GM23338 (cell line): ENCODE data around the gene NEK6. TPM values are rescaled to one million over a fixed set of nuclear protein-coding genes. Genes with fewer than 3 reads are reported as not detected.

Experiments used
- ATAC-seq: fragments of 200-7000 bp; cut with Tn5 transposase; 3 replicates; pipeline ENCODE4 v1.9.1; 2020
- DNase-seq: peaks from one replicate; pipeline ENCODE4 v3.0.0-alpha.2; 2015; ENCODE audit warnings: low spot score
- H2AFZ ChIP-seq: fragments of 200-600 bp; sonication (generic); 2 replicates; pipeline ENCODE4 v1.8.0; 2016; ENCODE audit warnings: antibody characterized with exemption, mild to moderate bottlenecking, moderate library complexity
- H3F3A ChIP-seq: fragments of 200-600 bp; sonication (generic); replicated peaks from 2 replicates; pipeline ENCODE4 v1.8.0; 2017; ENCODE audit warnings: antibody characterized with exemption, mixed run types, low read depth
- H3K27ac ChIP-seq: fragments of 200-600 bp; sonication (generic); 2 replicates; pipeline ENCODE4 v1.6.1; 2016; ENCODE audit warnings: low read depth
- H3K27me3 ChIP-seq: fragments of 200-600 bp; sonication (generic); 2 replicates; pipeline ENCODE4 v1.8.0; 2016; ENCODE audit warnings: mild to moderate bottlenecking, mixed run types, moderate library complexity; ENCODE audit not compliant: insufficient read depth
- H3K36me3 ChIP-seq: fragments of 200-600 bp; sonication (generic); 2 replicates; pipeline ENCODE4 v1.8.0; 2016; ENCODE audit warnings: mild to moderate bottlenecking; ENCODE audit not compliant: insufficient read depth
- H3K4me1 ChIP-seq: fragments of 200-600 bp; sonication (generic); 2 replicates; pipeline ENCODE4 v1.8.0; 2016; ENCODE audit warnings: mild to moderate bottlenecking, moderate library complexity; ENCODE audit not compliant: insufficient read depth
- H3K4me2 ChIP-seq: fragments of 200-600 bp; sonication (generic); 2 replicates; pipeline ENCODE4 v1.7.1; 2017; ENCODE audit warnings: mixed run types
- H3K4me3 ChIP-seq: fragments of 200-600 bp; sonication (generic); 2 replicates; pipeline ENCODE4 v1.6.1; 2016; ENCODE audit warnings: mixed run types
- H3K79me2 ChIP-seq: fragments of 200-600 bp; sonication (generic); replicated peaks from 2 replicates; pipeline ENCODE4 v1.8.0; 2017; ENCODE audit warnings: mild to moderate bottlenecking; ENCODE audit not compliant: insufficient read depth
- H3K9me2 ChIP-seq: fragments of 200-600 bp; sonication (generic); 2 replicates; pipeline ENCODE4 v1.8.0; 2017; ENCODE audit not compliant: insufficient read depth
- H4K20me1 ChIP-seq: fragments of 200-600 bp; sonication (generic); replicated peaks from 2 replicates; pipeline ENCODE4 v1.8.0; 2017; ENCODE audit warnings: mild to moderate bottlenecking; ENCODE audit not compliant: insufficient read depth
- H3K27ac Mint-ChIP-seq: 2 replicates; pipeline ENCODE4 v1.8.0; 2020; ENCODE audit warnings: inconsistent platforms, mild to moderate bottlenecking, moderate library complexity, mixed read lengths
- H3K27me3 Mint-ChIP-seq: 3 replicates; pipeline ENCODE4 v1.8.0; 2022; ENCODE audit warnings: low read depth, mild to moderate bottlenecking, moderate library complexity, mixed read lengths, inconsistent platforms; ENCODE audit not compliant: insufficient read depth, poor library complexity
- H3K36me3 Mint-ChIP-seq: 3 replicates; pipeline ENCODE4 v1.8.0; 2021; ENCODE audit warnings: low read depth, mild to moderate bottlenecking, inconsistent platforms, moderate library complexity, mixed read lengths
- H3K4me1 Mint-ChIP-seq: 3 replicates; pipeline ENCODE4 v1.8.0; 2020; ENCODE audit warnings: mild to moderate bottlenecking, inconsistent platforms, mixed read lengths
- H3K4me3 Mint-ChIP-seq: 3 replicates; pipeline ENCODE4 v1.8.0; 2021; ENCODE audit warnings: moderate library complexity, mild to moderate bottlenecking, inconsistent platforms, mixed read lengths
- H3K9me3 Mint-ChIP-seq: 3 replicates; pipeline ENCODE4 v1.8.0; 2020; ENCODE audit warnings: moderate library complexity, mild to moderate bottlenecking, inconsistent platforms, mixed read lengths
- CREB1 ChIP-seq: fragments of 250-450 bp; sonication (Bioruptor Pico); IDR thresholded peaks from 2 replicates; pipeline ENCODE4 v1.5.0; 2020; ENCODE audit warnings: low read depth, mild to moderate bottlenecking, moderate library complexity
- CTCF ChIP-seq, 2 experiments: fragments of 200-600 bp in 1 of 2; sonication (generic) in 1 of 2; conservative IDR thresholded peaks; 2 replicates each; pipeline versions ENCODE4 v1.5.1 to v1.6.1; 2016 to 2017; ENCODE audit warnings: antibody characterized with exemption in 2 of 2, low read depth in 2 of 2, mild to moderate bottlenecking in 2 of 2, moderate library complexity in 1 of 2
- ETS1 ChIP-seq: IDR thresholded peaks from 2 replicates; pipeline ENCODE4 v1.6.1; 2016; ENCODE audit warnings: antibody characterized with exemption
- EZH2 ChIP-seq: fragments of 200-600 bp; sonication (generic); IDR thresholded peaks from one replicate; pipeline ENCODE4 v1.8.0; 2017; ENCODE audit warnings: antibody characterized with exemption, mild to moderate bottlenecking, low read depth; ENCODE audit not compliant: unreplicated experiment
- EZH2phosphoT487 ChIP-seq: fragments of 200-600 bp; sonication (generic); IDR thresholded peaks from one replicate; pipeline ENCODE4 v1.8.1; 2018; ENCODE audit warnings: antibody characterized with exemption; ENCODE audit not compliant: unreplicated experiment
- JUNB ChIP-seq: IDR thresholded peaks from one replicate; pipeline ENCODE4 v1.6.1; 2016; ENCODE audit warnings: antibody characterized with exemption; ENCODE audit not compliant: unreplicated experiment
- NANOG ChIP-seq: IDR thresholded peaks from 2 replicates; pipeline ENCODE4 v1.6.1; 2016; ENCODE audit warnings: antibody characterized with exemption, borderline replicate concordance
- POLR2AphosphoS5 ChIP-seq: IDR thresholded peaks from 2 replicates; pipeline ENCODE4 v1.6.1; 2016; ENCODE audit warnings: antibody characterized with exemption, low read depth
- REST ChIP-seq: IDR thresholded peaks from one replicate; pipeline ENCODE4 v1.6.1; 2018; ENCODE audit warnings: antibody characterized with exemption; ENCODE audit not compliant: unreplicated experiment
- STAT1 ChIP-seq: IDR thresholded peaks from one replicate; pipeline ENCODE4 v1.6.1; 2016; ENCODE audit warnings: antibody characterized with exemption; ENCODE audit not compliant: unreplicated experiment
- ZNF114 ChIP-seq: fragments of 250-450 bp; sonication (Bioruptor Pico); IDR thresholded peaks from 2 replicates; pipeline ENCODE4 v1.5.0; 2020; ENCODE audit warnings: mild to moderate bottlenecking, moderate library complexity
- ZNF331 ChIP-seq: fragments of 250-450 bp; sonication (Bioruptor Pico); IDR thresholded peaks from 2 replicates; pipeline ENCODE4 v1.5.0; 2020; ENCODE audit warnings: low read depth, mild to moderate bottlenecking, moderate library complexity
- ZNF462 ChIP-seq: fragments of 250-450 bp; sonication (Bioruptor Pico); IDR thresholded peaks from 2 replicates; pipeline ENCODE4 v1.5.0; 2020; ENCODE audit warnings: mild to moderate bottlenecking, moderate library complexity
- polyA plus RNA-seq: library from polyadenylated mRNA; unstranded; fragments of >200 nt; fragmentation: Nextera tagmentation; extraction: Ambion mirVana; gene quantifications from 2 replicates; pipeline ENCODE4 v1.2.1, GENCODE V29; 2016
- total RNA-seq: library from RNA; depleted of rRNA; stranded (reverse); fragments of >200 nt; shearing (Covaris generic); gene quantifications from 2 replicates; pipeline ENCODE4 v1.2.3, GENCODE V29; 2014

Gene NEK6
- total and polyA plus RNA-seq, 2 experiments from 2014 or later, result 8.1 to 11.2 TPM

- no peak overlapping the region for H3K4me3 ChIP-seq
- Mint-ChIP-seq H3K9me3 (no peaks in the 10 kb centered on the region; the same call in 2 of the 3 replicates), H3K4me3 (no peak overlapping the region), H3K36me3 (no peaks in the 10 kb centered on the region; the same call in 1 of the 3 replicates), H3K4me1 (peaks cover 27% of the 10 kb centered on the region), H3K27me3 (peaks cover 24% of the 10 kb centered on the region), H3K27ac (no peak overlapping the region)
- no peak overlapping the region for H2AFZ ChIP-seq
- no peak for ATAC-seq
- H3K4me1 ChIP-seq, result peaks cover 11% of the 10 kb centered on the region
- no peaks in the 10 kb centered on the region for H3K9me2 ChIP-seq
- no peaks in the 10 kb centered on the region for H3K36me3 ChIP-seq
- DNase-seq, result no peak
- no peak overlapping the region for H3K4me2 ChIP-seq
- no peaks in the 10 kb centered on the region for H3K27me3 ChIP-seq
- H3K27ac ChIP-seq, result no peak overlapping the region
- TF ChIP-seq EZH2phosphoT487 (no peak), EZH2 (no peak), NANOG (no peak), CREB1 (CRISPR knock-in tag) (no peak), CTCF (conservative IDR thresholded peaks at IDR 0.05; ENCODE audit: low read depth in 2 of 2) (no peak), STAT1 (no peak), REST (no peak), ZNF114 (no peak), ETS1 (no peak), POLR2AphosphoS5 (no peak), ZNF462 (no peak), JUNB (no peak), ZNF331 (no peak)
- peaks cover 4% of the 10 kb centered on the region; the same call in 1 of the 2 replicates for H3F3A ChIP-seq
- H4K20me1 ChIP-seq, result no peaks in the 10 kb centered on the region
- H3K79me2 ChIP-seq, result no peaks in the 10 kb centered on the region
Measured at GRCh38 chr9:124254261-124254682, 3.5 kb upstream of the NEK6 start.
